Loucy (cell line): ENCODE data around the gene GNAO1.

Experiments
- H2AFZ ChIP-seq: fragments of 200-600 bp; sonication (generic); 2 replicates; pipeline ENCODE4 v1.6.0; 2016; ENCODE audit warnings: antibody characterized with exemption, mild to moderate bottlenecking, low read length, moderate library complexity
- H3F3A ChIP-seq: fragments of 200-600 bp; 2 replicates; pipeline ENCODE4 v1.6.0; 2016; ENCODE audit warnings: antibody characterized with exemption, low read depth, mild to moderate bottlenecking
- H3K27me3 ChIP-seq: fragments of 200-600 bp; sonication (generic); 2 replicates; pipeline ENCODE4 v1.6.1; 2014; ENCODE audit warnings: low read length, mild to moderate bottlenecking; ENCODE audit not compliant: insufficient read depth, poor library complexity, severe bottlenecking
- H3K36me3 ChIP-seq: fragments of 200-600 bp; sonication (generic); 2 replicates; pipeline ENCODE4 v1.6.1; 2016; ENCODE audit warnings: low read length; ENCODE audit not compliant: insufficient read depth
- H3K4me1 ChIP-seq: fragments of 200-600 bp; sonication (generic); 2 replicates; pipeline ENCODE4 v1.5.1; 2014; ENCODE audit warnings: low read length, mild to moderate bottlenecking; ENCODE audit not compliant: insufficient read depth, poor library complexity, severe bottlenecking
- H3K4me2 ChIP-seq: fragments of 200-600 bp; sonication (generic); 2 replicates; pipeline ENCODE4 v1.6.0; 2014; ENCODE audit warnings: antibody characterized with exemption, low read length, low read depth, mild to moderate bottlenecking; ENCODE audit not compliant: poor library complexity, severe bottlenecking
- H3K4me3 ChIP-seq: fragments of 200-600 bp; sonication (generic); 2 replicates; pipeline ENCODE4 v1.5.1; 2014; ENCODE audit warnings: low read length, mild to moderate bottlenecking, mixed read lengths; ENCODE audit not compliant: poor library complexity, severe bottlenecking
- H3K79me2 ChIP-seq: fragments of 200-600 bp; sonication (generic); 2 replicates; pipeline ENCODE4 v1.6.1; 2014; ENCODE audit warnings: low read length; ENCODE audit not compliant: insufficient read depth
- H3K9ac ChIP-seq: fragments of 200-600 bp; sonication (generic); 2 replicates; pipeline ENCODE4 v1.6.0; 2014; ENCODE audit warnings: mild to moderate bottlenecking, low read depth, low read length, moderate library complexity; ENCODE audit not compliant: poor library complexity, severe bottlenecking
- H3K9me2 ChIP-seq: fragments of 200-600 bp; sonication (generic); replicated peaks from 2 replicates; pipeline ENCODE4 v1.6.1; 2016; ENCODE audit warnings: low read depth, low read length, mixed read lengths
- H3K9me3 ChIP-seq: fragments of 200-600 bp; sonication (generic); 2 replicates; pipeline ENCODE4 v1.6.1; 2014; ENCODE audit warnings: mild to moderate bottlenecking, antibody characterized with exemption, low read length, low read depth; ENCODE audit not compliant: insufficient read depth
- H4K20me1 ChIP-seq: fragments of 200-600 bp; sonication (generic); 2 replicates; pipeline ENCODE4 v1.6.0; 2014; ENCODE audit warnings: antibody characterized with exemption, low read length, mild to moderate bottlenecking; ENCODE audit not compliant: insufficient read depth, poor library complexity, severe bottlenecking
- EZH2phosphoT487 ChIP-seq: fragments of 200-600 bp; IDR thresholded peaks from 2 replicates; pipeline ENCODE4 v1.6.1; 2018; ENCODE audit warnings: antibody characterized with exemption, mild to moderate bottlenecking, moderate library complexity, borderline replicate concordance
- TF ChIP-seq, protein P1 (sequence below): fragments of 200-600 bp; sonication (generic); conservative IDR thresholded peaks from 2 replicates; pipeline ENCODE4 v1.5.1; 2014; ENCODE audit warnings: mild to moderate bottlenecking, antibody characterized with exemption, low read length

The GNAO1 gene

DNA sequence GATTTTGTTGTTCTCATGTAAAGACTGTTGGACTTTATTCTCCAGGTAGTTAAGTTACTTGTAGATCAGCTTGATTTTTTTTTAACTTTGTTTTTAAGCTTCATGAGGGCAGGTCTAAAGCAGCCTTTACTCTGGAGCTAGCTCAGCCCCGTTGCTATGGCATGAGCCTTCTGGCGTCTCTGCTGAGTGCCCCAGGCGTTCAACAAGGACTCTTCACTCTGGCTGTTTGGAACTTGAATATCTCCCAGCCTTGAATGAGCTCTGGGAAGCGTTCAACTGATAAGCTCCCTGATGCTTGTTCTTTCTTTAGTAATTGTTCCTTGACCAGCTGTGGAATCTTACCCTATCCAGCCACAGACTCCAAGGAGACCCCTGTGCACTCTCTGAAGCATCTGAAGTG lies 82.3 kb downstream of the GNAO1 start:
- Histone ChIP-seq H3K9ac (no peak overlapping the region), H3K9me3 (no peaks in the 10 kb centered on the region), H3K9me2 (no peaks in the 10 kb centered on the region), H3K4me2 (no peak overlapping the region), H2AFZ (no peak overlapping the region), H3K4me3 (no peak overlapping the region), H4K20me1 (no peaks in the 10 kb centered on the region), H3F3A (no peaks in the 10 kb centered on the region), H3K79me2 (no peaks in the 10 kb centered on the region), H3K36me3 (no peaks in the 10 kb centered on the region), H3K27me3 (no peaks in the 10 kb centered on the region), H3K4me1 (peaks cover 9% of the 10 kb centered on the region)
- TF ChIP-seq EZH2phosphoT487, result no peak
- TF ChIP-seq, protein P1, sequence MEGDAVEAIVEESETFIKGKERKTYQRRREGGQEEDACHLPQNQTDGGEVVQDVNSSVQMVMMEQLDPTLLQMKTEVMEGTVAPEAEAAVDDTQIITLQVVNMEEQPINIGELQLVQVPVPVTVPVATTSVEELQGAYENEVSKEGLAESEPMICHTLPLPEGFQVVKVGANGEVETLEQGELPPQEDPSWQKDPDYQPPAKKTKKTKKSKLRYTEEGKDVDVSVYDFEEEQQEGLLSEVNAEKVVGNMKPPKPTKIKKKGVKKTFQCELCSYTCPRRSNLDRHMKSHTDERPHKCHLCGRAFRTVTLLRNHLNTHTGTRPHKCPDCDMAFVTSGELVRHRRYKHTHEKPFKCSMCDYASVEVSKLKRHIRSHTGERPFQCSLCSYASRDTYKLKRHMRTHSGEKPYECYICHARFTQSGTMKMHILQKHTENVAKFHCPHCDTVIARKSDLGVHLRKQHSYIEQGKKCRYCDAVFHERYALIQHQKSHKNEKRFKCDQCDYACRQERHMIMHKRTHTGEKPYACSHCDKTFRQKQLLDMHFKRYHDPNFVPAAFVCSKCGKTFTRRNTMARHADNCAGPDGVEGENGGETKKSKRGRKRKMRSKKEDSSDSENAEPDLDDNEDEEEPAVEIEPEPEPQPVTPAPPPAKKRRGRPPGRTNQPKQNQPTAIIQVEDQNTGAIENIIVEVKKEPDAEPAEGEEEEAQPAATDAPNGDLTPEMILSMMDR, result no peak

DNA sequence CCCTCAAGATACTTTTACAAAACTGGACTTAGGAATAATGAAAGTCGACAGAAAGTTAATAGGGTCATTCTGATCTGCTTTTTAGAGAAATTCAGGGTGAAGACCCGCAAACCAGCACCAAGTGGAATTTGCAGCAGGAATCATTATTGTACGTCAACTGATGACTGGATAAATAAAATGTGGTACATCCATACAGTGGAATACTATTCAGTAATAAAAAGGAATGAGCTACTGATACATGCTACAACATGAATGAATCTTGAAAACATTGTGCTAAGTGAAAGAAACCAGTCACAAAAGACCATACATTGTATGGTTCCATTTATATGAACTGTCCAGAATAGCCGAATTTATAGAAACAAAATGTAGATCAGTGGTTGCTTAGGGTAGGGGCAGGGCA lies 83.1 kb downstream of the GNAO1 start:
- no peaks in the 10 kb centered on the region for H3K9me3 ChIP-seq
- no peaks in the 10 kb centered on the region for H3K27me3 ChIP-seq
- H3F3A ChIP-seq, result no peaks in the 10 kb centered on the region
- no peaks in the 10 kb centered on the region for H4K20me1 ChIP-seq
- no peak overlapping the region for H3K9ac ChIP-seq
- TF ChIP-seq, protein P1, result no peak
- no peak for TF ChIP-seq EZH2phosphoT487
- no peaks in the 10 kb centered on the region for H3K36me3 ChIP-seq
- peaks cover 16% of the 10 kb centered on the region for H3K4me1 ChIP-seq
- no peaks in the 10 kb centered on the region for H3K9me2 ChIP-seq
- no peak overlapping the region for H2AFZ ChIP-seq
- H3K4me3 ChIP-seq, result no peak overlapping the region
- H3K79me2 ChIP-seq, result no peaks in the 10 kb centered on the region
- H3K4me2 ChIP-seq, result no peak overlapping the region

DNA sequence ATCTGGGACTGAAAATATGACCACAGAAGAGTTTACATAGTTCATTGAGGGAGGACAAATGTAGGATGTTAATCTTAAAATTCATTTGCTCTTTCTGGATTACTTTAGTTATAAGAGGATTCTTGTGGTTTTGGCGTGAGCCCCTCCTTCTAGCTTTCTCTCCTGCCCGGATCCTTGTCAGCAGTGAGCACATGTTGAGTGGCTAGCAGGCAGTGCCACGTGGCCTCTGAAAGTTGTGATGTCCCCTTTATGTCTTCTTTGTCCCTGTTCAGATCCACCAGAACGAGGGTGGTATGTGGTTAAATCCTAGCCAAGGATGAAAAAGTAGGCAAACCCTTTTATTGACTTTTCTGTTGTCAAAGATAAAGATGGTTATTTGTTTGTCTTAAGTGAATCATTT lies 83.8 kb downstream of the GNAO1 start:
- Histone ChIP-seq H3K4me2 (no peak overlapping the region), H3K9me2 (no peaks in the 10 kb centered on the region), H3F3A (no peaks in the 10 kb centered on the region), H3K36me3 (no peaks in the 10 kb centered on the region), H3K4me1 (peaks cover 23% of the 10 kb centered on the region), H4K20me1 (no peaks in the 10 kb centered on the region), H3K9me3 (no peaks in the 10 kb centered on the region), H2AFZ (no peak overlapping the region), H3K79me2 (no peaks in the 10 kb centered on the region), H3K27me3 (no peaks in the 10 kb centered on the region), H3K4me3 (no peak overlapping the region), H3K9ac (no peak overlapping the region)
- TF ChIP-seq, protein P1, result no peak
- no peak for TF ChIP-seq EZH2phosphoT487
